Measurements from ENCODE around the gene AP5M1.

Gene AP5M1

GRCh38 chr14:57345106-57345505, 76.3 kb downstream of the AP5M1 start:
- TF ChIP-seq TAF1 (IDR thresholded peaks at IDR 0.05; ENCODE audit: borderline replicate concordance, low read depth, low read length), result no peak
- TF ChIP-seq POLR2A (IDR thresholded peaks at IDR 0.05; ENCODE audit: low read depth, low read length), result no peak
- TF ChIP-seq POLR2AphosphoS5 (IDR thresholded peaks at IDR 0.05; ENCODE audit: low read depth, low read length), result no peak
- FAIRE-seq (no peak), DNase-seq (ENCODE audit: insufficient read length) (no peak)

DNA sequence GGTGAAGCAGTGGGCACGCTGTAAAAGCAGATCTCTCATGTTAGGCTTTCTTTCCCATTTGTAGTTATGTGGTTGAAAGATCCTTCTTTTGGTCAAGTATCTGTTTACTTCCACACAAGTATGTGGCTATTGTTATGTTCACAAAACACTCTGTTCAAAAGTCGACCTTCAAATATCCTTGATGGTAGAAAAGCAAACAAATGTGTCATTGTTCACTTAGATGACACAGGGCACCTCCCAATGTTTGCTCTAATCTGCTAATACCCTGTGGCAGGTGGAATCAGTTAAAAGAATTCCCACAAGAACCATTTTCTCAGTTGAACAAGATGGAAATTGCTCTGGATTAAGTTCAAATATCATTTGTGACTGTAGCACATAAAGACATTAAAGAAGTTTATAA, 78.0 kb downstream of the AP5M1 start:
- no peak for DNase-seq (ENCODE audit: insufficient read length)
- TF ChIP-seq TAF1 (IDR thresholded peaks at IDR 0.05; ENCODE audit: borderline replicate concordance, low read depth, low read length) (no peak), POLR2A (IDR thresholded peaks at IDR 0.05; ENCODE audit: low read depth, low read length) (no peak), POLR2AphosphoS5 (IDR thresholded peaks at IDR 0.05; ENCODE audit: low read depth, low read length) (no peak)
- no peak for FAIRE-seq

All from GM12892 (cell line).